Stimulated activated CD8-positive, alpha-beta memory T cell treated with anti-CD3 and anti-CD28 coated beads, Interleukin-7, amount 100 ng/mL, for 24 hours (primary cell): ENCODE data around the gene RTL5.

Source experiments
- DNase-seq: peaks from one replicate; pipeline ENCODE4 v3.0.0-alpha.2; 2020; ENCODE audit warnings: low read depth

The RTL5 gene

GRCh38 chrX:72107841-72108595 lies 23.7 kb downstream of the RTL5 start:
- no peak for DNase-seq

- no peak for DNase-seq
Measured at GRCh38 chrX:72107320-72107719, 24.4 kb downstream of the RTL5 start.

- no peak for DNase-seq
Measured at GRCh38 chrX:72105436-72105835, 26.3 kb downstream of the RTL5 start.

GRCh38 chrX:72102760-72103159 lies 29.0 kb downstream of the RTL5 start:
- DNase-seq: no peak

GRCh38 chrX:72102126-72102525 lies 29.6 kb downstream of the RTL5 start:
- DNase-seq: no peak

- DNase-seq: no peak
Measured at GRCh38 chrX:72101597-72102037, 30.1 kb downstream of the RTL5 start.

GRCh38 chrX:72100824-72101351 lies 30.8 kb downstream of the RTL5 start:
- DNase-seq: peak; percentile 30

- no peak for DNase-seq
Measured at GRCh38 chrX:72100051-72100755, 31.5 kb downstream of the RTL5 start.

- no peak for DNase-seq
Measured at GRCh38 chrX:72097098-72097497, 34.6 kb downstream of the RTL5 start.

GRCh38 chrX:72095370-72095769 lies 36.3 kb downstream of the RTL5 start:
- no peak for DNase-seq

GRCh38 chrX:72094894-72095293 lies 36.8 kb downstream of the RTL5 start:
- DNase-seq: peak; percentile 21

GRCh38 chrX:72089254-72089653 lies 42.5 kb downstream of the RTL5 start:
- no peak for DNase-seq

GRCh38 chrX:72088761-72089160 lies 43.0 kb downstream of the RTL5 start:
- no peak for DNase-seq

- DNase-seq: no peak
Measured at GRCh38 chrX:72086995-72087394, 44.7 kb downstream of the RTL5 start.

- no peak for DNase-seq
Measured at GRCh38 chrX:72084114-72084513, 47.6 kb downstream of the RTL5 start.

- DNase-seq: no peak
Measured at GRCh38 chrX:72083291-72083690, 48.4 kb downstream of the RTL5 start.

- DNase-seq: no peak
Measured at GRCh38 chrX:72081605-72082320, 50.0 kb downstream of the RTL5 start.

GRCh38 chrX:72080800-72081199 lies 50.9 kb downstream of the RTL5 start:
- DNase-seq: no peak

GRCh38 chrX:72080150-72080549 lies 51.6 kb downstream of the RTL5 start:
- no peak for DNase-seq

GRCh38 chrX:72079607-72080006 lies 52.1 kb downstream of the RTL5 start:
- no peak for DNase-seq

- DNase-seq: no peak
Measured at GRCh38 chrX:72078411-72078810, 53.3 kb downstream of the RTL5 start.
